ENCODE measurements around the gene IRF2BP2. TPM values are rescaled to one million over a fixed set of nuclear protein-coding genes. Genes with fewer than 3 reads are reported as not detected.

Gene IRF2BP2
- total RNA-seq, 2 donors from 2014 or later = 111 to 124 TPM

DNA sequence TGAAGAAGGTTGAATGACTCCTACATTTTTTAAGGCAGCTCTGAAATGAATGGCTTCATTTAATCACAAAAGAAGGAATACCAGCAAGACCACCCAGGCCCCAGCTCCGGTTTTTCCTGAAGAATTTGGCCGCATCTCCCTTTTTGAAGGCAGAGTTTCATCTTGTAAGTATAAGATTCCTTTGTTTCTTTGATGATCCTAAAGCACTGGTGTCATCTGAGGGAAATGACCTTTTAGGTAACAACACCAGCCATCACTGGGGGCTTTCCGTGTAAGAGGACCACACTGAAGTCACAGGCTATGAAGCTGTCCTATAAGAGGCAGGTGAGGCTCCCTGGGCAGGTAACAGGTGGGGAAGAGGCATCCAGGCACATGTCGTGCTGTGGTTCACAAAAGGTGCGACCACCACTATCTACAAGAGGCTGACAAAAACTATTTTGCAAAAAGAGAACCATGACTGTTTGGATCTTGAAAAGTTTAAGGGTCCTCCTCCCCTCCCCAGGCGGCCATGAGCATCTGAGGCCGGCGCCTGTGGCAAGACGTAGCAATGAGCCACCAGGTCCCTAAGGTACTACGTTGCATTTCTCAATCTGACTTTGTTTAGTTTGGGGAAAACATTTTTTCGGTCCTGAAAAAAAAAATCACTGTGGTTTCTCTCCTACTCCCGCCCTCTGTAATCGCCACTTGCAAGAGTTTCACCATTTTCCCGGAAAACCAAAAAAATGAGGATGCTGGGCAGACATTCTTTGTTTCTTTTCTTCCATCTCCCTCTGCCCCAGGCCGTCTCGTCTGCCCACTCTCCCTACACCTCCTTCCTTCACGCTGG is 46.3 kb upstream of the IRF2BP2 start:
- Histone ChIP-seq H3K4me3 (no peak overlapping the region), H3K27ac (peak overlapping the region; percentile 36 to 44)

GRCh38 chr1:234655328-234656069 is 45.5 kb upstream of the IRF2BP2 start:
- intact Hi-C loops (cut with DNase I) = no loop called here
- WGBS = 66% methylated on average over 8 of the region's 8 CpGs
- Histone ChIP-seq H3K9me3 (no peaks in the 10 kb centered on the region), H3K36me3 (no peaks in the 10 kb centered on the region), H3K27me3 (replicated peaks; ENCODE audit: insufficient read depth) (no peaks in the 10 kb centered on the region), H3K4me3 (no peak overlapping the region), H3K4me1 (replicated peaks) (no peaks in the 10 kb centered on the region), H3K27ac (peak overlapping the region in 1 of 2 donors; percentile 36)
- no peak for DNase-seq (ENCODE audit: low spot score)
- TF ChIP-seq POLR2AphosphoS5 (IDR thresholded peaks at IDR 0.05) (no peak), POLR2A (IDR thresholded peaks at IDR 0.05) (no peak)
- TF ChIP-seq, protein P1, sequence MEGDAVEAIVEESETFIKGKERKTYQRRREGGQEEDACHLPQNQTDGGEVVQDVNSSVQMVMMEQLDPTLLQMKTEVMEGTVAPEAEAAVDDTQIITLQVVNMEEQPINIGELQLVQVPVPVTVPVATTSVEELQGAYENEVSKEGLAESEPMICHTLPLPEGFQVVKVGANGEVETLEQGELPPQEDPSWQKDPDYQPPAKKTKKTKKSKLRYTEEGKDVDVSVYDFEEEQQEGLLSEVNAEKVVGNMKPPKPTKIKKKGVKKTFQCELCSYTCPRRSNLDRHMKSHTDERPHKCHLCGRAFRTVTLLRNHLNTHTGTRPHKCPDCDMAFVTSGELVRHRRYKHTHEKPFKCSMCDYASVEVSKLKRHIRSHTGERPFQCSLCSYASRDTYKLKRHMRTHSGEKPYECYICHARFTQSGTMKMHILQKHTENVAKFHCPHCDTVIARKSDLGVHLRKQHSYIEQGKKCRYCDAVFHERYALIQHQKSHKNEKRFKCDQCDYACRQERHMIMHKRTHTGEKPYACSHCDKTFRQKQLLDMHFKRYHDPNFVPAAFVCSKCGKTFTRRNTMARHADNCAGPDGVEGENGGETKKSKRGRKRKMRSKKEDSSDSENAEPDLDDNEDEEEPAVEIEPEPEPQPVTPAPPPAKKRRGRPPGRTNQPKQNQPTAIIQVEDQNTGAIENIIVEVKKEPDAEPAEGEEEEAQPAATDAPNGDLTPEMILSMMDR (IDR thresholded peaks at IDR 0.05) = no peak

More for the DNA sequence above, 46.3 kb upstream of the IRF2BP2 start:
- TF ChIP-seq POLR2A (IDR thresholded peaks at IDR 0.05) (no peak), POLR2AphosphoS5 (IDR thresholded peaks at IDR 0.05) (no peak)
- TF ChIP-seq, protein P1 (IDR thresholded peaks at IDR 0.05) = no peak
- Histone ChIP-seq H3K9me3 (no peaks in the 10 kb centered on the region), H3K27me3 (replicated peaks; ENCODE audit: insufficient read depth) (no peaks in the 10 kb centered on the region), H3K4me1 (replicated peaks) (peaks cover 3% of the 10 kb centered on the region), H3K36me3 (no peaks in the 10 kb centered on the region)
- no peak for DNase-seq (ENCODE audit: low spot score)
- WGBS = 82% methylated on average over 17 of the region's 17 CpGs
- intact Hi-C loops (cut with DNase I) = no loop called here

GRCh38 chr1:234654002-234654733 is 44.2 kb upstream of the IRF2BP2 start:
- no peak overlapping the region for H3K4me3 ChIP-seq
- H3K27me3 ChIP-seq (replicated peaks; ENCODE audit: insufficient read depth) = no peaks in the 10 kb centered on the region
- no peaks in the 10 kb centered on the region for H3K36me3 ChIP-seq
- TF ChIP-seq POLR2A (IDR thresholded peaks at IDR 0.05) = no peak
- TF ChIP-seq, protein P1 (IDR thresholded peaks at IDR 0.05) = no peak
- no peak for TF ChIP-seq POLR2AphosphoS5 (IDR thresholded peaks at IDR 0.05)
- 94% methylated on average over 3 of the region's 3 CpGs for WGBS
- no peak overlapping the region for H3K27ac ChIP-seq
- no peaks in the 10 kb centered on the region for H3K9me3 ChIP-seq
- H3K4me1 ChIP-seq (replicated peaks) = no peaks in the 10 kb centered on the region
- DNase-seq (ENCODE audit: low spot score) = no peak
- intact Hi-C loops (cut with DNase I) = no loop called here

DNA sequence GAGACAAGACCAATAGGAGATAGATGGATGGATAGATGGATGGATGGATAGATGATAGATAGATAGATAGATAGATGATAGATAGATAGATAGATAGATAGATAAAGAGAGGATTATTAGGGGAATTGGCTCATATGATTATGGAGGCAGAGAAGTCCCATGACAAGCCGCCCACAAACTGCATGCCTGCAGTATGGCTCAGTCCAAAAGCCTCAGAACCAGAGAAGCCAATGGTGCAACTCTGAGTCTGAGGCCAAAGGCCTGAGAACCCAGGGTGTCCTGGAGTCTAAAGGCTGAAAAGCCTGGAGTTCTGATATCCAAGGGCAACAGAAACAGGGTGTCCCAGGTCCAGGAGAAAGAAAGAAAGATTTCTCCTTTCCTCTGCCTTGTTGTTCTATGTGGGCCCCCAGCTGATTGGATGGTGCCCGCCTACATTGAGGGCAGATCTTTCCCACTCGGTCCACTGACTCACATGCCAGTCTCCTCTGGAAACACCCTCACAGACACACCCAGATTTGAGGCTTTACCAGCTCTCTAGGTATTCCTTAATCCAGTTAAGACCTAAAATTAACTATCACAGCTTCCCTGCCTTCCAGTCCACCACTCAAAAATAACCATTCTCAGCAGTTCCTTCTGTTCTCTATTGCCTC is 39.6 kb upstream of the IRF2BP2 start:
- no peak overlapping the region for H3K27ac ChIP-seq
- TF ChIP-seq POLR2A (IDR thresholded peaks at IDR 0.05) (no peak), POLR2AphosphoS5 (IDR thresholded peaks at IDR 0.05) (no peak)
- TF ChIP-seq, protein P1 (IDR thresholded peaks at IDR 0.05) = no peak
- WGBS = 90% methylated on average over 3 of the region's 3 CpGs
- H3K36me3 ChIP-seq = no peaks in the 10 kb centered on the region
- H3K27me3 ChIP-seq (replicated peaks; ENCODE audit: insufficient read depth) = no peaks in the 10 kb centered on the region
- H3K4me3 ChIP-seq = no peak overlapping the region
- intact Hi-C loops (cut with DNase I) = no loop called here
- H3K9me3 ChIP-seq = no peaks in the 10 kb centered on the region
- no peak for DNase-seq (ENCODE audit: low spot score)
- H3K4me1 ChIP-seq (replicated peaks) = no peaks in the 10 kb centered on the region
